Psoas muscle (tissue), 8 donors: ENCODE data around the gene KCNIP3. TPM values are rescaled to one million over a fixed set of nuclear protein-coding genes. Genes with fewer than 3 reads are reported as not detected.
A peak's percentile ranks its signal among the peaks of the same experiment; 100 is the strongest.

Source experiments
- ATAC-seq, 4 donors: fragments of 200-7000 bp; cut with Tn5 transposase; one replicate each; pipeline ENCODE4 v1.9.1; 2020; ENCODE audit warnings: moderate library complexity in 3 of 4, mild to moderate bottlenecking in 2 of 4
- DNase-seq, 2 donors: peaks; one replicate each; pipeline ENCODE4 v3.0.0-alpha.2; 2020
- H3K27ac ChIP-seq: fragments of 200-600 bp; one replicate; pipeline ENCODE4 v1.8.0; 2022
- H3K27me3 ChIP-seq, 3 donors: fragments of 200-600 bp in 1 of 3; one replicate each; pipeline versions ENCODE4 v1.6.1 to v1.8.0; 2013 to 2022; ENCODE audit warnings: low read length in 2 of 3, mild to moderate bottlenecking in 2 of 3, moderate library complexity in 1 of 3; ENCODE audit not compliant: insufficient read depth in 3 of 3
- H3K36me3 ChIP-seq, 2 donors: fragments of 200-600 bp in 1 of 2; one replicate each; pipeline versions ENCODE4 v1.6.1 to v1.8.0; 2013 to 2022; ENCODE audit warnings: low read depth in 1 of 2, mild to moderate bottlenecking in 1 of 2, moderate library complexity in 1 of 2; ENCODE audit not compliant: insufficient read depth in 1 of 2
- H3K4me1 ChIP-seq: fragments of 200-600 bp; one replicate; pipeline ENCODE4 v1.8.0; 2022
- H3K4me3 ChIP-seq: fragments of 200-600 bp; one replicate; pipeline ENCODE4 v1.8.0; 2022; ENCODE audit warnings: mild to moderate bottlenecking
- H3K9me3 ChIP-seq: fragments of 200-600 bp; one replicate; pipeline ENCODE4 v1.8.0; 2022
- CTCF ChIP-seq: fragments of 200-600 bp; IDR thresholded peaks from one replicate; pipeline ENCODE4 v1.8.0; 2022; ENCODE audit warnings: antibody characterized with exemption
- WGBS, 3 donors: extraction: QIAGEN DNeasy Blood & Tissue Kit; methylation state at CpG; one replicate each; pipeline versions ENCODE4 v1.1.6 to v1.1.7; 2013; 5-methylcytosine and 5-hydroxymethylcytosine counted together
- intact Hi-C, 2 donors: fragments of 100-400 bp; cut with DNase I; formaldehyde crosslinking; loops; one replicate each; pipeline versions ENCODE4 v1.11.0 to v1.14.2; 2022
- polyA plus RNA-seq, 3 donors: library from polyadenylated mRNA; stranded (reverse); fragments of 200-250 nt; gene quantifications; one replicate each; pipeline ENCODE4 v1.2.3, GENCODE V29; 2013
- total RNA-seq, 4 donors: library from RNA; stranded (reverse); fragmentation: NEBNext Ultra II Directional in 2 of 4; extraction: Animal tissue kit (Norgen Biotek cat#: 25700) in 2 of 4; gene quantifications; one replicate each; pipeline versions ENCODE4 v1.2.1 to v1.2.4, GENCODE V29; 2021 to 2023
- donor health status: healthy with polysubstance abuse.
- donor health status: DM: no; HTN: no; CAD: no; lungs with moderate emphysema.
- donor health status: Bipolar disorder and iron deficiency.
- donor health status: healthy.
- donor health status: DM: yes; HTN: yes; CAD: no.
- donor health status: DM: no; HTN: no; CAD: no.
- donor health status: DM: no; HTN: no; CAD: no.
- donor health status: DM: yes; HTN: yes; CAD: no.

The KCNIP3 gene
- total and polyA plus RNA-seq, 7 donors, result 0.93 to 2.0 (median 1.3) TPM

- peaks cover 0 to 4% (median under 1%) of the 10 kb centered on the region in 3 donors for H3K27me3 ChIP-seq
- no peaks in the 10 kb centered on the region for H3K9me3 ChIP-seq
- DNase-seq (no peak), ATAC-seq (no peak)
- no peak overlapping the region for H3K27ac ChIP-seq
- 75 to 84% (median 79%) methylated on average over 10 to 11 of the region's 11 CpGs for WGBS, 3 donors
- H3K4me1 ChIP-seq, result no peaks in the 10 kb centered on the region
- no peak for TF ChIP-seq CTCF
- no peak overlapping the region for H3K4me3 ChIP-seq
- H3K36me3 ChIP-seq, result no peaks in the 10 kb centered on the region
- intact Hi-C loops, result no loop called here
These were observed 23.2 kb downstream of the KCNIP3 start for GRCh38 chr2:95320344-95320712.

- no peak for TF ChIP-seq CTCF
- intact Hi-C loops, result no loop called here
- Histone ChIP-seq H3K4me1 (no peaks in the 10 kb centered on the region), H3K9me3 (no peaks in the 10 kb centered on the region), H3K36me3 (no peaks in the 10 kb centered on the region), H3K4me3 (no peak overlapping the region), H3K27ac (no peak overlapping the region), H3K27me3 (peaks cover 0 to 4% (median 0%) of the 10 kb centered on the region in 3 donors)
- ATAC-seq (no peak), DNase-seq (no peak)
- 74 to 75% (median 74%) methylated on average over 18 of the region's 18 CpGs for WGBS, 3 donors
These were observed 24.0 kb downstream of the KCNIP3 start for GRCh38 chr2:95320986-95321767.

GRCh38 chr2:95323347-95324155 lies 26.4 kb downstream of the KCNIP3 start:
- Histone ChIP-seq H3K4me1 (no peaks in the 10 kb centered on the region), H3K27ac (no peak overlapping the region), H3K27me3 (no peaks in the 10 kb centered on the region), H3K9me3 (no peaks in the 10 kb centered on the region), H3K4me3 (no peak overlapping the region), H3K36me3 (no peaks in the 10 kb centered on the region)
- TF ChIP-seq CTCF, result peak; percentile 15
- WGBS, 3 donors, result 70 to 78% (median 77%) methylated on average over 25 to 26 of the region's 26 CpGs
- intact Hi-C loops, result no loop called here
- DNase-seq (no peak), ATAC-seq (no peak)

GRCh38 chr2:95325026-95325425 lies 27.9 kb downstream of the KCNIP3 start:
- Histone ChIP-seq H3K36me3 (no peaks in the 10 kb centered on the region), H3K4me1 (no peaks in the 10 kb centered on the region), H3K27ac (no peak overlapping the region), H3K9me3 (no peaks in the 10 kb centered on the region), H3K4me3 (no peak overlapping the region), H3K27me3 (no peaks in the 10 kb centered on the region)
- no peak for ATAC-seq
- 89 to 91% (median 91%) methylated on average over 11 to 13 of the region's 13 CpGs for WGBS, 3 donors
- no peak for DNase-seq
- no peak for TF ChIP-seq CTCF
- intact Hi-C loops, result no loop called here
